GM10266 (cell line): ENCODE results near the gene COX15.
"Not testable (repeated sequence)": the region's sequence is repeated elsewhere in the genome, so short reads cannot be mapped to it uniquely, and the experiment has no call there.

Experiments used
- DNase-seq: peaks from one replicate; pipeline ENCODE4 v3.0.0; 2012; ENCODE audit errors: extremely low spot score
- TF ChIP-seq, protein P1 (sequence below): IDR thresholded peaks from 2 replicates; pipeline ENCODE4 v1.5.1; 2012; ENCODE audit warnings: mild to moderate bottlenecking, low read depth; ENCODE audit not compliant: control insufficient read depth, insufficient read depth; ENCODE audit errors: missing control alignments

COX15 gene

DNA sequence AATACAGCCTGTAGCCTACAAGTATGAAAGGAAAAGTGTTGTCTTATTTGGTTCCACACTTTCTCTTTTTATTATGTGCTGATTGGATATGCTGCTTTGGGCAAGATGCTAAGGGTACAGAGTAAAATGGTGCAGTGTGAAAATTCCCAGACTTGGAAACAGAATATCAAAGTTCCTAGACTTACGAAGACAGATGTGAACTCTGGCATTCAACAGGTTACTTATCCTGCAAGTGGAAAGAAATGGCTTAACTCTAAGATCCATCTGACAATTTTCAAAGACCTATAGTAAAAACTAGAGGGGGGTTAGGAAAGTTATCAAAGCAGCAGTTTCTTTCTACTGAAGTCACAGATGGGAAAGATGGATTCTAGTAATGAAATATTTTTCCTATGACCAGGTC lies 24.2 kb upstream of the COX15 start:
- TF ChIP-seq, protein P1, sequence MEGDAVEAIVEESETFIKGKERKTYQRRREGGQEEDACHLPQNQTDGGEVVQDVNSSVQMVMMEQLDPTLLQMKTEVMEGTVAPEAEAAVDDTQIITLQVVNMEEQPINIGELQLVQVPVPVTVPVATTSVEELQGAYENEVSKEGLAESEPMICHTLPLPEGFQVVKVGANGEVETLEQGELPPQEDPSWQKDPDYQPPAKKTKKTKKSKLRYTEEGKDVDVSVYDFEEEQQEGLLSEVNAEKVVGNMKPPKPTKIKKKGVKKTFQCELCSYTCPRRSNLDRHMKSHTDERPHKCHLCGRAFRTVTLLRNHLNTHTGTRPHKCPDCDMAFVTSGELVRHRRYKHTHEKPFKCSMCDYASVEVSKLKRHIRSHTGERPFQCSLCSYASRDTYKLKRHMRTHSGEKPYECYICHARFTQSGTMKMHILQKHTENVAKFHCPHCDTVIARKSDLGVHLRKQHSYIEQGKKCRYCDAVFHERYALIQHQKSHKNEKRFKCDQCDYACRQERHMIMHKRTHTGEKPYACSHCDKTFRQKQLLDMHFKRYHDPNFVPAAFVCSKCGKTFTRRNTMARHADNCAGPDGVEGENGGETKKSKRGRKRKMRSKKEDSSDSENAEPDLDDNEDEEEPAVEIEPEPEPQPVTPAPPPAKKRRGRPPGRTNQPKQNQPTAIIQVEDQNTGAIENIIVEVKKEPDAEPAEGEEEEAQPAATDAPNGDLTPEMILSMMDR: no peak
- no peak for DNase-seq

DNA sequence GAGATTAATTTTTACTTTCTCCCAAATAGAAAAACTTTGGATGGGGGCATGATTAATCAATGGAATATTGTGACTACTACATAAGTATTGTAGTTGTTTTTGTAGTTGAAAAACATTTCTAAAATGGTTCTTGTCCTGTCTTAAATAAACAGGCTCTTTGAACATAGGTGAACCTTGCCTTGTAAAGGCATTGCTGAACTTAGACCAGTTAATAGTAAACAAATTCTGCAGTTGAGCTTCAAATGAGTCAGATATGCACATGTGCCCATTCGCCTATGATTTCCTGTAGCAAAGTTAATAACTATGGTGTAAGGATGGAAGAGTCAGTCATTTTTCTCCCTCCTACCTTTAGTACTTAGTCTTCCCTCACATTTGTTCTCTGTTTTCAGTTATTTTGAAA lies 22.7 kb upstream of the COX15 start:
- TF ChIP-seq, protein P1: no peak
- no peak for DNase-seq

- TF ChIP-seq, protein P1: no peak
- DNase-seq: no peak
Measured at GRCh38 chr10:99750641-99751040, 18.7 kb upstream of the COX15 start.

DNA sequence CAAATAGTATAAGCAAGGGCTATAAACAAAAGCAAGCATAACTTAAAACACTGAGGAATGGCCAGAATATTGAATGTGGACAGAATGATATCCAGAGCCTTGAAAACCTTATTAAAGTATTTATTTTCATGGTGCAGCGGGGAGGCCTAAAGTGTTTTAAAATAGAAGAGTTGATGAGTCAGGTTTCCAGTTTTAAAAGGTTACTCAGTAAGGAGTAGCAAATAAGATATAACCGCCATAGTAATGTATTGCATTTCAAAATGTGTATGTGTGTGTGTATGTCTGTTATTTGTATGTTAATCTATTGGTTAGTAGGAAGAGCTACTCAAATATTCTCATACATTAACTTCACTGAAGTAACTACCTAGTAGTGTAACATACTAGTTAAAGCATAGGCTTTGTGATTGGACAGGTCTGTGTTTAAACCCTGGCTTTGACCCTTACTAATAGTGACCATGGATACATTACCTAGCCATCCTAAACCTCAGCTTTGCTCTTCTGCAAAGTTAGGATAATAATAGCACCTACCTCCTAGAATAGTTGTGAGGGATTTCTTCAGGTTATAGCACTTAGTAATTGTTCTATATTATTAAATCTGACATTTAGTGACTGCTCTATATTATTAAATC lies 17.0 kb upstream of the COX15 start:
- TF ChIP-seq, protein P1: no peak

GRCh38 chr10:99746166-99746565 lies 14.2 kb upstream of the COX15 start:
- not testable (repeated sequence) for DNase-seq

More for the DNA sequence above, 17.0 kb upstream of the COX15 start:
- DNase-seq: no peak

GRCh38 chr10:99743841-99744240 lies 11.9 kb upstream of the COX15 start:
- no peak for DNase-seq
- TF ChIP-seq, protein P1: no peak

DNA sequence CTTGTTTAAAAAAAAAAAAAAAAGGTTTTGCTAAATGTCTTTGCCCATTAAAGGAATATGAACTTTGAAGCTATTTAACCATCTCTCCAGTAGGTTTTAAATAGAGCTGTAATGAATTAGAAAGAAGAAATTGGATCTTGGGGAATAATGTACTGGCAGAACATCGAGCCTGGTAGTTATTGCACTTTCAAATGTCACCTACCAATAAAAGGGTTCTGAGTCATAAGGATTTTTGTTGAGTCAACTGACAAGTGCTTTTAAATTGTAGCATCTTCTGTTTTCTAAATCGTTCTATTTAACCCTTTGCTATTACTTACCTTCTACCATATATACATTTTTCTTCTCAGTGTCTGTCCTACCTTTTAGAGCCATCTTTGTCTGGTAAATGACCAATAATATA lies 10.8 kb upstream of the COX15 start:
- TF ChIP-seq, protein P1: no peak
- DNase-seq: no peak

DNA sequence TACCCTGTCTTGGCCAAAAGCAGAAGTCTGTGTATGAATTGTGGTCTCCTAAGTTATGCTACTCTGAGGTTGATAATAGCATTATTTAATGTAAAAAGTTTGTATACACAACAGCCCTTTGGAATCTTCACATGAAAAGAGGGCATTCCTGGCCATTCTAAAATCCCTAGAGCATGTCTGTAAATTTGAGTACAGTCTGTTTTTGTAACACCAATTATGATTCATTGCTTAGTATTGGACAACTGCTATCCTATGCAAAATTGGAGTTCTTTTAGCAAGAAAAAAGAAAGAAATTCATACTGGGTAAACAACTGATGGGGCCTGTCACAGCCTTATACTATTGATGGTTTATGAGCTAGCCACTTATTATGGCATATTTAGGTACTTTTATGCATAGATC lies 10.3 kb upstream of the COX15 start:
- no peak for DNase-seq
- TF ChIP-seq, protein P1: no peak
